Naive B cell (primary cell): ENCODE results near the gene RANBP3L. TPM values are rescaled to one million over a fixed set of nuclear protein-coding genes. Genes with fewer than 3 reads are reported as not detected.
"Not testable (repeated sequence)": the region's sequence is repeated elsewhere in the genome, so short reads cannot be mapped to it uniquely, and the experiment has no call there.

ENCODE experiments used
- ATAC-seq, 2 donors: fragments of 150-1000 bp; cut with Tn5 transposase; 2 replicates each; pipeline ENCODE4 v1.10.0; 2021; ENCODE audit warnings: low read depth in 2 of 2, mild to moderate bottlenecking in 2 of 2, moderate library complexity in 2 of 2
- DNase-seq: peaks from one replicate; pipeline ENCODE4 v3.0.0; 2022
- H3K27ac Mint-ChIP-seq, 6 donors: one replicate each; pipeline ENCODE4 v1.8.0; 2020 to 2022; ENCODE audit warnings: mild to moderate bottlenecking in 6 of 6, mixed read lengths in 6 of 6, moderate library complexity in 5 of 6, inconsistent platforms in 2 of 6
- H3K27me3 Mint-ChIP-seq, 3 donors: one replicate each; pipeline ENCODE4 v1.8.0; 2021 to 2022; ENCODE audit warnings: mixed read lengths in 3 of 3, mild to moderate bottlenecking in 1 of 3
- H3K36me3 Mint-ChIP-seq, 2 donors: one replicate each; pipeline ENCODE4 v1.8.0; 2020 to 2022; ENCODE audit warnings: mixed read lengths in 2 of 2, inconsistent platforms in 1 of 2, mild to moderate bottlenecking in 1 of 2
- H3K4me1 Mint-ChIP-seq, 3 donors: one replicate each; pipeline ENCODE4 v1.8.0; 2020 to 2022; ENCODE audit warnings: mixed read lengths in 3 of 3, inconsistent platforms in 1 of 3, mild to moderate bottlenecking in 1 of 3, moderate library complexity in 1 of 3
- H3K4me3 Mint-ChIP-seq, 8 donors: one replicate each; pipeline ENCODE4 v1.8.0; 2020 to 2022; ENCODE audit warnings: mild to moderate bottlenecking in 8 of 8, mixed read lengths in 8 of 8, moderate library complexity in 8 of 8, inconsistent platforms in 2 of 8
- H3K9me3 Mint-ChIP-seq, 7 donors: one replicate each; pipeline ENCODE4 v1.8.0; 2020 to 2022; ENCODE audit warnings: mixed read lengths in 7 of 7, mild to moderate bottlenecking in 5 of 7, inconsistent platforms in 2 of 7, moderate library complexity in 1 of 7
- polyA plus RNA-seq, 6 donors: library from polyadenylated mRNA; unstranded; fragments of 300-500 nt; fragmentation: Illumina TruSeq; gene quantifications; one replicate each; pipeline ENCODE4 v1.2.3, GENCODE V29; 2021; ENCODE audit warnings: low read depth in 6 of 6

The RANBP3L gene
- polyA plus RNA-seq = not detected

- H3K27ac Mint-ChIP-seq = no peak within 1 kb of the TSS
- H3K4me1 Mint-ChIP-seq = peaks cover 0 to 18% (median 3%) of the 10 kb centered on the region in 3 donors
- peak within 1 kb of the TSS in 2 of 8 donors; percentile 13 to 21 for H3K4me3 Mint-ChIP-seq
- H3K36me3 Mint-ChIP-seq = no peaks in the 10 kb centered on the region
- ATAC-seq (peak; percentile 48 to 57), DNase-seq (no peak)
- no peaks in the 10 kb centered on the region for H3K9me3 Mint-ChIP-seq
- H3K27me3 Mint-ChIP-seq = peaks cover 0 to 2% (median 0%) of the 10 kb centered on the region in 3 donors
These were observed at the start of gene RANBP3L for GRCh38 chr5:36301858-36302603. RANBP3L (minus strand) TSS chr5:36301902; CDS start chr5:36301416, 486 bp downstream.

GRCh38 chr5:36346896-36347690 is 45.4 kb upstream of the RANBP3L start:
- no peak for ATAC-seq
- Mint-ChIP-seq H3K27me3 (no peaks in the 10 kb centered on the region), H3K4me3 (no peak overlapping the region), H3K4me1 (no peaks in the 10 kb centered on the region), H3K27ac (no peak overlapping the region), H3K9me3 (peaks cover 0 to 11% (median 0%) of the 10 kb centered on the region in 7 donors), H3K36me3 (no peaks in the 10 kb centered on the region)
- DNase-seq = no peak

GRCh38 chr5:36344899-36345298 is 43.2 kb upstream of the RANBP3L start:
- no peaks in the 10 kb centered on the region for H3K36me3 Mint-ChIP-seq
- H3K27ac Mint-ChIP-seq = no peak overlapping the region
- DNase-seq = no peak
- peaks cover 0 to 17% (median 3%) of the 10 kb centered on the region in 7 donors for H3K9me3 Mint-ChIP-seq
- no peaks in the 10 kb centered on the region for H3K4me1 Mint-ChIP-seq
- no peaks in the 10 kb centered on the region for H3K27me3 Mint-ChIP-seq
- H3K4me3 Mint-ChIP-seq = no peak overlapping the region
- no peak for ATAC-seq

- H3K4me1 Mint-ChIP-seq, H3K4me3 Mint-ChIP-seq, H3K27me3 Mint-ChIP-seq, H3K27ac Mint-ChIP-seq, DNase-seq, H3K36me3 Mint-ChIP-seq, ATAC-seq: not testable (repeated sequence)
- H3K9me3 Mint-ChIP-seq = peaks cover 0 to 17% (median 3%) of the 10 kb centered on the region in 7 donors
These were observed 40.0 kb upstream of the RANBP3L start for GRCh38 chr5:36341720-36342119.

- Mint-ChIP-seq H3K27me3 (no peaks in the 10 kb centered on the region), H3K36me3 (no peaks in the 10 kb centered on the region), H3K9me3 (peaks cover 0 to 11% (median 3%) of the 10 kb centered on the region in 7 donors), H3K4me1 (no peaks in the 10 kb centered on the region), H3K4me3 (no peak overlapping the region), H3K27ac (no peak overlapping the region)
- DNase-seq (no peak), ATAC-seq (no peak)
These were observed 35.9 kb upstream of the RANBP3L start for GRCh38 chr5:36337597-36337996.

- Mint-ChIP-seq H3K9me3 (peaks cover 0 to 3% (median 0%) of the 10 kb centered on the region in 7 donors), H3K36me3 (no peaks in the 10 kb centered on the region), H3K27me3 (no peaks in the 10 kb centered on the region), H3K27ac (no peak overlapping the region), H3K4me1 (no peaks in the 10 kb centered on the region), H3K4me3 (no peak overlapping the region)
- no peak for ATAC-seq
- no peak for DNase-seq
These were observed 32.6 kb upstream of the RANBP3L start for GRCh38 chr5:36334315-36334714.

- not testable (repeated sequence) for ATAC-seq, H3K9me3 Mint-ChIP-seq, H3K27ac Mint-ChIP-seq, H3K36me3 Mint-ChIP-seq, H3K27me3 Mint-ChIP-seq, H3K4me1 Mint-ChIP-seq, DNase-seq, H3K4me3 Mint-ChIP-seq
These were observed 31.0 kb upstream of the RANBP3L start for GRCh38 chr5:36332720-36333119.

GRCh38 chr5:36325196-36325595 is 23.5 kb upstream of the RANBP3L start:
- Mint-ChIP-seq H3K27me3 (peaks cover 0 to 5% (median 4%) of the 10 kb centered on the region in 3 donors), H3K36me3 (no peaks in the 10 kb centered on the region), H3K4me3 (no peak overlapping the region), H3K9me3 (peaks cover 0 to 13% (median 4%) of the 10 kb centered on the region in 7 donors), H3K4me1 (no peaks in the 10 kb centered on the region), H3K27ac (no peak overlapping the region)
- ATAC-seq (no peak), DNase-seq (no peak)

GRCh38 chr5:36323926-36324781 is 22.5 kb upstream of the RANBP3L start:
- H3K27me3 Mint-ChIP-seq = peaks cover 0 to 5% (median 4%) of the 10 kb centered on the region in 3 donors
- no peak overlapping the region for H3K4me3 Mint-ChIP-seq
- H3K36me3 Mint-ChIP-seq = no peaks in the 10 kb centered on the region
- ATAC-seq (no peak), DNase-seq (no peak)
- no peaks in the 10 kb centered on the region for H3K4me1 Mint-ChIP-seq
- peaks cover 0 to 13% (median 4%) of the 10 kb centered on the region in 7 donors for H3K9me3 Mint-ChIP-seq
- H3K27ac Mint-ChIP-seq = no peak overlapping the region

GRCh38 chr5:36312953-36313672 is 11.4 kb upstream of the RANBP3L start:
- H3K4me1 Mint-ChIP-seq = no peaks in the 10 kb centered on the region
- H3K36me3 Mint-ChIP-seq = no peaks in the 10 kb centered on the region
- H3K27me3 Mint-ChIP-seq = peaks cover 0 to 5% (median 5%) of the 10 kb centered on the region in 3 donors
- ATAC-seq = no peak
- no peak overlapping the region for H3K27ac Mint-ChIP-seq
- peaks cover 0 to 7% (median 2%) of the 10 kb centered on the region in 7 donors for H3K9me3 Mint-ChIP-seq
- no peak for DNase-seq
- no peak overlapping the region for H3K4me3 Mint-ChIP-seq

- H3K27ac Mint-ChIP-seq = no peak overlapping the region
- no peak for DNase-seq
- H3K4me1 Mint-ChIP-seq = no peaks in the 10 kb centered on the region
- peaks cover 0 to 5% (median 5%) of the 10 kb centered on the region in 3 donors for H3K27me3 Mint-ChIP-seq
- H3K36me3 Mint-ChIP-seq = no peaks in the 10 kb centered on the region
- no peak for ATAC-seq
- no peak overlapping the region for H3K4me3 Mint-ChIP-seq
- H3K9me3 Mint-ChIP-seq = peaks cover 0 to 7% (median 2%) of the 10 kb centered on the region in 7 donors
These were observed 10.3 kb upstream of the RANBP3L start for GRCh38 chr5:36311956-36312355.

- H3K9me3 Mint-ChIP-seq = peaks cover 0 to 5% (median 2%) of the 10 kb centered on the region in 7 donors
- H3K27me3 Mint-ChIP-seq = peaks cover 0 to 5% (median 0%) of the 10 kb centered on the region in 3 donors
- peaks cover 0 to 5% (median 0%) of the 10 kb centered on the region in 3 donors for H3K4me1 Mint-ChIP-seq
- DNase-seq (no peak), ATAC-seq (no peak)
- H3K27ac Mint-ChIP-seq = no peak overlapping the region
- no peak overlapping the region for H3K4me3 Mint-ChIP-seq
- no peaks in the 10 kb centered on the region for H3K36me3 Mint-ChIP-seq
These were observed 8.4 kb upstream of the RANBP3L start for GRCh38 chr5:36310138-36310537.
